ENCODE results near the gene KRTAP9-7. TPM values are rescaled to one million over a fixed set of nuclear protein-coding genes. Genes with fewer than 3 reads are reported as not detected.
"Not testable (repeated sequence)": the region's sequence is repeated elsewhere in the genome, so short reads cannot be mapped to it uniquely, and the experiment has no call there.

The KRTAP9-7 gene, protein sequence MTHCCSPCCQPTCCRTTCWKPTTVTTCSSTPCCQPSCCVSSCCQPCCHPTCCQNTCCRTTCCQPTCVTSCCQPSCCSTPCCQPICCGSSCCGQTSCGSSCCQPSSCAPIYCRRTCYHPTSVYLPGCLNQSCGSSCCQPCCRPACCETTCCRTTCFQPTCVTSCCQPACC
- total RNA-seq (2021) (not detected in 3 replicates), Bru-seq, nascent RNA (not detected)
- long read RNA-seq, experiment 1: 0 reads
- long read RNA-seq, experiment 2: 0 reads
- long read RNA-seq, experiment 3: 0 reads

DNA sequence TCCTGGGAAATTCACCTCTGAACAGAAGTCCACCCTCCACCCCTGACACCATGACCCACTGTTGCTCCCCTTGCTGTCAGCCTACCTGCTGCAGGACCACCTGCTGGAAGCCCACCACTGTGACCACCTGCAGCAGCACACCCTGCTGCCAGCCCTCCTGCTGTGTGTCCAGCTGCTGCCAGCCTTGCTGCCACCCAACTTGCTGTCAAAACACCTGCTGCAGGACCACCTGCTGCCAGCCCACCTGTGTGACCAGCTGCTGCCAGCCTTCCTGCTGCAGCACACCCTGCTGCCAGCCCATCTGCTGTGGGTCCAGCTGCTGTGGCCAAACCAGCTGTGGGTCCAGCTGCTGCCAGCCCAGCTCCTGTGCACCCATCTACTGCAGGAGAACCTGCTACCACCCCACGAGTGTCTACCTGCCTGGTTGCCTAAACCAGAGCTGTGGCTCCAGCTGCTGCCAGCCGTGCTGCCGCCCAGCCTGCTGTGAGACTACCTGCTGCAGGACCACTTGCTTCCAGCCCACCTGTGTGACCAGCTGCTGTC is at the start of gene KRTAP9-7:
KRTAP9-7 (plus strand) TSS at position 51 of the 543 bp plus-strand sequence; CDS start at position 51, 0 bp downstream.
- H3K27me3 Mint-ChIP-seq (ENCODE audit: low read depth); H3K27ac Mint-ChIP-seq: not testable (repeated sequence)
- CTCF ChIA-PET: interaction anchor here (1.3 kb wide), 1 partner anchor 47 kb away, joined by 3 read pairs; no protein-coding TSS in a partner anchor

DNA sequence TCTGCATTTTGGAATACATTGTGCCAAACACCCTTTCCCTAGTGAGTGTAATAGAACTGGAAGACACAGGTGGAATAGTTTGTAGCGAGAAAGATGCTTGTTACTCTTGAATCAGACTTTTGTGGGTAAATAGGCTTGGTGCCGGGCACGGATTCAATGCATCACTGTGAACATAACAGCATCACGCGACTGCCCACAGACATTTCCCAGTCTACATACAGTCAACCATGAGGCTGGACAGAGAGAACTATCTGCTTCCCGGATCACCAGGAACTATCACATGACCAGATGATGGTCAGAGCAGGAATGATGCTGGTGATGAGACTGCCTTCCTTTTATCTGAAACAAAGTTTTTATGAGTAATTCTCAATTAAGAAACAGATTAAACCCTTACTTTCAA is 49.4 kb upstream of the KRTAP9-7 start:
- ChIA-PET CTCF (no interaction called here), POLR2A (no interaction called here)
- Mint-ChIP-seq H3K9me3 (0 out of 2 replicates have a peak, but pooled peaks cover under 1% of the 10 kb centered on the region), H3K27ac (no peak overlapping the region), H3K36me3 (no peaks in the 10 kb centered on the region), H3K27me3 (ENCODE audit: low read depth) (no peaks in the 10 kb centered on the region), H3K4me3 (no peak overlapping the region), H3K4me1 (peaks cover 8% of the 10 kb centered on the region)
- ATAC-seq (no peak), DNase-seq (ENCODE audit: low spot score) (no peak)
- no peak for TF ChIP-seq ZNF423 (CRISPR knock-in tag; IDR thresholded peaks at IDR 0.05)
- TF ChIP-seq, protein P1, sequence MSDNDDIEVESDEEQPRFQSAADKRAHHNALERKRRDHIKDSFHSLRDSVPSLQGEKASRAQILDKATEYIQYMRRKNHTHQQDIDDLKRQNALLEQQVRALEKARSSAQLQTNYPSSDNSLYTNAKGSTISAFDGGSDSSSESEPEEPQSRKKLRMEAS (CRISPR knock-in tag; IDR thresholded peaks at IDR 0.05): no peak
- TF ChIP-seq E2F1 (CRISPR knock-in tag; IDR thresholded peaks at IDR 0.05): no peak
- no peak for TF ChIP-seq NR3C1 (CRISPR knock-in tag; conservative IDR thresholded peaks at IDR 0.05; ENCODE audit: low read depth)
- no peak for TF ChIP-seq ZNF121 (CRISPR knock-in tag; IDR thresholded peaks at IDR 0.05)
- TF ChIP-seq CREB1 (CRISPR knock-in tag; IDR thresholded peaks at IDR 0.05): no peak
- no peak for TF ChIP-seq ZNF232 (CRISPR knock-in tag; IDR thresholded peaks at IDR 0.05)
- TF ChIP-seq IRF2 (CRISPR knock-in tag; IDR thresholded peaks at IDR 0.05; ENCODE audit: borderline replicate concordance, low read depth): no peak
- no peak for TF ChIP-seq KAT7 (CRISPR knock-in tag; IDR thresholded peaks at IDR 0.05; ENCODE audit: borderline replicate concordance)
- no peak for TF ChIP-seq AFF4 (CRISPR knock-in tag; IDR thresholded peaks at IDR 0.05; ENCODE audit: borderline replicate concordance)

More for the DNA sequence above, at the start of gene KRTAP9-7:
- H3K4me3 Mint-ChIP-seq; ATAC-seq; DNase-seq (ENCODE audit: low spot score); H3K36me3 Mint-ChIP-seq; H3K4me1 Mint-ChIP-seq; POLR2A ChIA-PET: not testable (repeated sequence)
- H3K9me3 Mint-ChIP-seq: peaks cover 10% of the 10 kb centered on the region

- H3K9me3 Mint-ChIP-seq; CTCF ChIA-PET; H3K27ac Mint-ChIP-seq; H3K27me3 Mint-ChIP-seq (ENCODE audit: low read depth); DNase-seq (ENCODE audit: low spot score); H3K4me3 Mint-ChIP-seq; H3K36me3 Mint-ChIP-seq; H3K4me1 Mint-ChIP-seq; POLR2A ChIA-PET; ATAC-seq: not testable (repeated sequence)
- TF ChIP-seq ZNF423 (CRISPR knock-in tag; IDR thresholded peaks at IDR 0.05): peak; percentile 57; the same call in 1 of the 2 replicates
These were observed 48.9 kb upstream of the KRTAP9-7 start, which contains the start of gene KRTAP9-2 for GRCh38 chr17:41226598-41227095. Gene KRTAP9-2 (plus strand): TSS chr17:41226648. CDS start chr17:41226655, 7 bp downstream.

DNA sequence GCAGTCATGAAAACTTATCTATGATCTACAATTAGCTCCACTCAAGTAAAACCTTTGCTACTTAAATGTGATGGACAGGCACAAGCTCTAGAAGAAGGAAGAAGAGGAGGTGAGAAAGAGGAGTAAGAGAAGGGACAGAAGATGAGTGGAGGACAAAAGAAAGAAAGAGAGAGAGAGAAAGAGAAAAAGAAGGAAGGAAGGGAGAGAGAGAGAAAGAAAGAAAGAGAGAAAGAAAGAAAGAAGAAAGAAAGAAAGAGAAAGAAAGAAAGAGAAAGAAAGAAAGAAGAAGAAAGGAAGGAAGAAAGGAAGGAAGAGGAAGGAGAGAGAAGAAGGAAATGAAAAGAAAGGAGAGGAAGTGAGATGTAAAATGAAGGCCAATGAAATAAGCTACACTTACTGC is 45.4 kb upstream of the KRTAP9-7 start:
- DNase-seq (ENCODE audit: low spot score) (no peak), ATAC-seq (no peak)
- Mint-ChIP-seq H3K4me1 (peaks cover 8% of the 10 kb centered on the region), H3K27ac (no peak overlapping the region), H3K36me3 (no peaks in the 10 kb centered on the region), H3K4me3 (no peak overlapping the region), H3K27me3 (ENCODE audit: low read depth) (0 out of 2 replicates have a peak, but pooled peaks cover 1% of the 10 kb centered on the region), H3K9me3 (no peaks in the 10 kb centered on the region)
- POLR2A ChIA-PET: no interaction called here
- CTCF ChIA-PET: interaction anchor here (0.7 kb wide), 1 partner anchor 482 kb away, joined by 4 read pairs; the partner anchor contains the start of gene GAST
- no peak for TF ChIP-seq HMGA2 (CRISPR knock-in tag; IDR thresholded peaks at IDR 0.05)
- TF ChIP-seq TEAD1 (CRISPR knock-in tag; IDR thresholded peaks at IDR 0.05): no peak
- no peak for TF ChIP-seq HMGXB4 (CRISPR knock-in tag; IDR thresholded peaks at IDR 0.05)
- TF ChIP-seq NFE2L1 (CRISPR knock-in tag; IDR thresholded peaks at IDR 0.05): no peak
- no peak for TF ChIP-seq JAZF1 (CRISPR knock-in tag; IDR thresholded peaks at IDR 0.05)
- TF ChIP-seq ZNF396 (CRISPR knock-in tag; IDR thresholded peaks at IDR 0.05; ENCODE audit: borderline replicate concordance): no peak
- no peak for TF ChIP-seq ZNF219 (CRISPR knock-in tag; IDR thresholded peaks at IDR 0.05; ENCODE audit: borderline replicate concordance)
- no peak for TF ChIP-seq ZNF263 (CRISPR knock-in tag; IDR thresholded peaks at IDR 0.05; ENCODE audit: low read depth)
- TF ChIP-seq, protein P2, sequence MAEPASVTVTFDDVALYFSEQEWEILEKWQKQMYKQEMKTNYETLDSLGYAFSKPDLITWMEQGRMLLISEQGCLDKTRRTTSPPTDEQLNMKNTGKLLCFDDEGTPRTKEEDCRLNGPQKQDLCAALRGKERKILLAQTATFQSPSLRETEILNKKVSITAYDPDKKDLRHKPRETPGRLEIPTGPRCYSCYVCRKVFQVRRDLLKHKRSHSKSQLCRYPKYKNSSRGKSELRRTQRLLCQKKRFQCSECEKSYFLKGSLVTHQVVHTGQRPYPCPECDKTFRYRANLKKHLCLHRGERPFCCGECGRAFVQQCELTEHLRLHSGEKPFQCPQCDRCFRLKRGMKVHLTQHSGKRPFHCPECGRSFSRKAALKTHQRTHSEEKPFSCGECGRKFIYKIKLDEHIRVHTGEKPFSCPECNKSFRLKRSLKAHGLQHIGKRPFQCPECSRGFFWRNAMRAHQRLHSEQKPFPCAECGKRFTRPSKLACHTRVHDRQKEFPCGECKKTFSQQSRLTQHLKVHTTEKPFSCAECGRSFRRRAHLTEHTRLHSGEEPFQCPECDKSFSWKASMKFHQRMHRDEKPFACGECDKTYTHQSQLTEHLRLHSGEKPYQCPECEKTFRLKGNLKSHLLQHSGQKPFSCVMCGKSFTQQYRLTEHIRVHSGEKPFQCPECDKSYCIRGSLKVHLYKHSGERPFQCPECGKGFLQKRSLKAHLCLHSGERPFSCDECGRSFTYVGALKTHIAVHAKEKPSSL (CRISPR knock-in tag; conservative IDR thresholded peaks at IDR 0.05): no peak
